SJCRH30 (cell line): Measurements from ENCODE around the gene TANC2. TPM values are rescaled to one million over a fixed set of nuclear protein-coding genes. Genes with fewer than 3 reads are reported as not detected.

Experiments
- DNase-seq, 2 experiments: peaks; one replicate each; pipeline ENCODE4 v3.0.0-alpha.2; 2015 to 2020
- H3K27ac ChIP-seq: fragments of 250-450 bp; sonication (Bioruptor Pico); 2 replicates; pipeline ENCODE4 v1.5.1; 2020; ENCODE audit warnings: mild to moderate bottlenecking, moderate library complexity
- H3K27me3 ChIP-seq: fragments of 250-450 bp; sonication (Bioruptor Pico); 2 replicates; pipeline ENCODE4 v1.5.1; 2020; ENCODE audit warnings: mild to moderate bottlenecking, moderate library complexity
- H3K36me3 ChIP-seq: fragments of 250-450 bp; sonication (Bioruptor Pico); 2 replicates; pipeline ENCODE4 v1.5.1; 2020; ENCODE audit warnings: mild to moderate bottlenecking, moderate library complexity
- H3K4me1 ChIP-seq: fragments of 250-450 bp; sonication (Bioruptor Pico); 2 replicates; pipeline ENCODE4 v1.5.1; 2020; ENCODE audit warnings: mild to moderate bottlenecking, moderate library complexity
- H3K4me3 ChIP-seq: fragments of 250-450 bp; sonication (Bioruptor Pico); 2 replicates; pipeline ENCODE4 v1.5.1; 2020; ENCODE audit warnings: mild to moderate bottlenecking, moderate library complexity
- H3K9me3 ChIP-seq: fragments of 250-450 bp; sonication (Bioruptor Pico); replicated peaks from 2 replicates; pipeline ENCODE4 v1.5.1; 2020; ENCODE audit warnings: mild to moderate bottlenecking, moderate library complexity
- total RNA-seq: library from RNA; depleted of rRNA; stranded (reverse); fragments of >200 nt; shearing (Covaris generic); gene quantifications from 2 replicates; pipeline ENCODE4 v1.2.3, GENCODE V29; 2014; rRNA removed

Gene TANC2
- total RNA-seq, 1 experiment from 2014 or later, result 14.7 TPM

DNA sequence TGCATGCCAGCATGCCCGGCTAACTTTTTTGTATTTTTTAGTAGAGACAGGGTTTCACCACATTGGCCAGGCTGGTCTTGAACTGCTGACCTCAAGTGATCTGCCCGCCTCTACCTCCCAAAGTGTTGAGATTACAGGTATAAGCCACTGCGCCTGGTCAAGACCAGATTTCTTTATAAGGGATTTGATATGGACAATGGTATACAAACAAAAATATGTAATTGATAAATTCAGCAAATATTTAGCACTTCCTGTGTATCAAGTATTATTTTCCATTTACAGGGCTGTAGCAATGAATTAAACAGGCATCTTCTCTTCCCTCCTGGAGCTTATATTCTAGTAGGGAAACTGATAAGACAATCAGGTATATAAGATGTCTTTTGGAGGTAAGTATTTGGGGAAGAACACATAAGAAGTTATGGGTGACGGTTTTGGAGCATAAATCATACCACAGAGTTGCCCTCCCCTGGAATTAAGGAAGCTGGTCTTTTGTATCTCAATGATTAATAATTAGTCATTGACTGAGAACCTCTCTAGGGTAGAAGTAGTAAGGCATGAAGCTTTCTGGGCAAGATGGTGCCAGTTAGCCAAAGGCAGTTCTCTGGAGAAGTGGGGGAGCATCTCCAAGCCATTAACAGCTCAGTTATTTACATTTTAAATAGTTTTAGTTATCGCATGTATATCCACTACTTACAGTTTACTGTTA lies 35.8 kb downstream of the TANC2 start:
- Histone ChIP-seq H3K9me3 (no peaks in the 10 kb centered on the region), H3K36me3 (no peaks in the 10 kb centered on the region; the same call in 1 of the 2 replicates), H3K4me3 (no peak overlapping the region), H3K4me1 (no peaks in the 10 kb centered on the region), H3K27me3 (no peaks in the 10 kb centered on the region), H3K27ac (no peak overlapping the region)
- DNase-seq, result no peak

DNA sequence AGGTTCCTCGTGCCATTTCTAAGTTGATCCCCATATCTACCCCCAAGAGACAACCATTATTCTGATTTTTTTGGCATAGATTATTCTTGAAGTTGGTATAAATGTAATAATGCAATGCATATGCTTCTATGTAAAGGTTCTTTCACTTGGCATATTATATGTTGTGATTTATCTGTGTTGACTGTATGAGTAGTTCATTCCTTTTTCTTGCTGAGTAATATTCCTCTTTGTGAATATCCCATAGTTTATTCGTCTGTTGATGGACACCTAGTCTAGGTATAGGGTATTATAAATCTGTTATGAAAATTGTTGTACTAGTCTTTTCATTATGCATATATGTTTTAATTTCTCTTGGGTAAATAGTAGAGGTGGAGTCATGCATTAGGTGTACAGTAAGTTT lies 36.6 kb downstream of the TANC2 start:
- Histone ChIP-seq H3K27ac (no peak overlapping the region), H3K4me3 (no peak overlapping the region), H3K36me3 (no peaks in the 10 kb centered on the region; the same call in 1 of the 2 replicates), H3K27me3 (no peaks in the 10 kb centered on the region), H3K4me1 (no peaks in the 10 kb centered on the region), H3K9me3 (no peaks in the 10 kb centered on the region)
- DNase-seq, result no peak

DNA sequence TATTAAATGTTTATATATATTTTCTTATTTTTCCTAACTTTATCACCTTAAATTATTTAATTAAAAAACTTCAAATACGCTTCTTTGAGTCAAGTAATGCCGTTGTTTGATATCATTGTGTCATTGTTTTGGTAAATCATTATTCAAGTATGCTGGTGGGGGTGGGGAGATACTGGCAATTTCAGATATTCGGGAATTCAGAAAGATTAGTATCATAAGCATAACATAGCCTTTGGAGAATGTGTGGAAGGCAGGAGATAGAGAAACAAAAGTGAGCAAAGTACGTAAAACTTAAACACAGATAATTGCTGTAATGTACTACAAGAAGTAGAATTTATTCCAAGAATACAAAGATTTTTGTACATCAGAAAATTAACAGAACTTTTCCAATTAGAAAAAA lies 49.8 kb downstream of the TANC2 start:
- no peaks in the 10 kb centered on the region for H3K4me1 ChIP-seq
- 0 out of 2 replicates have a peak, but pooled peaks cover 5% of the 10 kb centered on the region for H3K9me3 ChIP-seq
- no peak for DNase-seq
- no peak overlapping the region for H3K4me3 ChIP-seq
- H3K27me3 ChIP-seq, result no peaks in the 10 kb centered on the region
- H3K36me3 ChIP-seq, result peaks cover 3% of the 10 kb centered on the region; the same call in 1 of the 2 replicates
- H3K27ac ChIP-seq, result no peak overlapping the region

Other genes with a start within 250 kb of the TANC2 start
- not detected in 2 replicates for gene MARCHF10, start 157.9 kb upstream of the TANC2 start, total RNA-seq